ENCODE measurements around the gene TAF6L. TPM values are rescaled to one million over a fixed set of nuclear protein-coding genes. Genes with fewer than 3 reads are reported as not detected.

Gene TAF6L
- total RNA-seq, 2 donors from 2014 or later = 8.1 to 11.0 TPM

- peak; percentile 54 for DNase-seq
- intact Hi-C loops (cut with DNase I) = loop anchor here in 1 of 2 donors (5.0 kb wide), 1 partner anchor 40 kb away; the partner anchor contains the start of gene TMEM223
- ATAC-seq = peak; percentile 4 to 7
These were observed 61.4 kb downstream of the TAF6L start, which contains the start of gene TEX54 for GRCh38 chr11:62832336-62833234. TEX54 (minus strand) TSS chr11:62832841.

- ATAC-seq = no peak
- DNase-seq = no peak
- intact Hi-C loops (cut with DNase I) = no loop called here
These were observed 64.1 kb downstream of the TAF6L start for GRCh38 chr11:62835336-62835735.

Small RNA genes lying within 50 kb of the gene (microRNA-seq; reads per million reads assigned to microRNA genes)
- 0.40 to 1.1 reads per million in 2 donors for gene MIR6514
- gene MIR6748 = 0 to 0.27 reads per million in 2 donors

Other genes starting within 250 kb of the TAF6L start
- gene AHNAK, start 224.6 kb upstream of the TAF6L start, total RNA-seq = 100 to 1,000 TPM; 329 to 404 TPM
- gene EEF1G, start 197.5 kb upstream of the TAF6L start, total RNA-seq = 100 to 1,000 TPM; 833 to 894 TPM
- 10 to 100 TPM in 1 of 2 donors, 1 to 10 TPM in 1; 9.6 to 11.5 TPM for gene TUT1, start 179.9 kb upstream of the TAF6L start, total RNA-seq
- 10 to 100 TPM; 38.1 to 60.6 TPM for gene MTA2, start 169.5 kb upstream of the TAF6L start, total RNA-seq
- 10 to 100 TPM; 29.1 to 46.8 TPM for gene EML3, start 158.6 kb upstream of the TAF6L start, total RNA-seq
- gene ROM1, start 158.1 kb upstream of the TAF6L start, total RNA-seq = 1 to 10 TPM; 3.7 to 3.8 TPM
- gene B3GAT3, start 149.4 kb upstream of the TAF6L start, total RNA-seq = 10 to 100 TPM; 20.5 to 22.4 TPM
- 100 to 1,000 TPM; 130 to 136 TPM for gene GANAB, start 124.8 kb upstream of the TAF6L start, total RNA-seq
- 10 to 100 TPM; 11.0 to 13.8 TPM for gene INTS5, start 118.1 kb upstream of the TAF6L start, total RNA-seq
- 10 to 100 TPM; 33.9 to 41.1 TPM for gene C11orf98, start 106.2 kb upstream of the TAF6L start, total RNA-seq
- 10 to 100 TPM in 1 of 2 donors, 1 to 10 TPM in 1; 6.6 to 10.0 TPM for gene CSKMT, start 106.1 kb upstream of the TAF6L start, total RNA-seq
- gene UQCC3, start 99.7 kb upstream of the TAF6L start, total RNA-seq = 1 to 10 TPM; 6.2 to 7.0 TPM
- gene LBHD1, start 99.1 kb upstream of the TAF6L start, total RNA-seq = 1 to 10 TPM; 4.0 to 4.1 TPM
- 10 to 100 TPM; 70.7 to 71.8 TPM for gene UBXN1, start 92.3 kb upstream of the TAF6L start, total RNA-seq
- gene LRRN4CL, start 81.9 kb upstream of the TAF6L start, total RNA-seq = 1 to 10 TPM; 6.1 to 7.3 TPM
- gene BSCL2, start 64.0 kb upstream of the TAF6L start, total RNA-seq = 10 to 100 TPM; 16.8 to 26.7 TPM
- not detected for gene GNG3, start 63.7 kb upstream of the TAF6L start, total RNA-seq
- 10 to 100 TPM; 31.0 to 36.2 TPM for gene HNRNPUL2, start 43.9 kb upstream of the TAF6L start, total RNA-seq
- 10 to 100 TPM; 14.0 to 15.9 TPM for gene TTC9C, start 42.9 kb upstream of the TAF6L start, total RNA-seq
- gene ZBTB3, start 17.2 kb upstream of the TAF6L start, total RNA-seq = 10 to 100 TPM in 1 of 2 donors, 1 to 10 TPM in 1; 7.2 to 10.5 TPM
- 10 to 100 TPM; 32.0 to 39.9 TPM for gene POLR2G, start 9.8 kb upstream of the TAF6L start, total RNA-seq
- gene TMEM179B, start 16.0 kb downstream of the TAF6L start, total RNA-seq = 10 to 100 TPM; 20.6 to 22.4 TPM
- gene TMEM223, start 20.6 kb downstream of the TAF6L start, total RNA-seq = 10 to 100 TPM; 12.0 to 17.6 TPM
- gene NXF1, start 34.0 kb downstream of the TAF6L start, total RNA-seq = 10 to 100 TPM; 40.5 to 45.6 TPM
- gene STX5, start 60.7 kb downstream of the TAF6L start, total RNA-seq = 10 to 100 TPM; 22.1 to 23.2 TPM
- gene TEX54, start 61.4 kb downstream of the TAF6L start, total RNA-seq = not detected
- 10 to 100 TPM; 24.6 to 32.2 TPM for gene WDR74, start 68.2 kb downstream of the TAF6L start, total RNA-seq
- gene SLC3A2, start 109.5 kb downstream of the TAF6L start, total RNA-seq = 10 to 100 TPM; 45.2 to 91.2 TPM
- not detected for gene CHRM1, start 150.0 kb downstream of the TAF6L start, total RNA-seq
- gene SLC22A6, start 213.6 kb downstream of the TAF6L start, total RNA-seq = not detected
- gene SLC22A8, start 244.4 kb downstream of the TAF6L start, total RNA-seq = not detected